ENCODE results near the gene FEM1B.

The FEM1B gene

DNA sequence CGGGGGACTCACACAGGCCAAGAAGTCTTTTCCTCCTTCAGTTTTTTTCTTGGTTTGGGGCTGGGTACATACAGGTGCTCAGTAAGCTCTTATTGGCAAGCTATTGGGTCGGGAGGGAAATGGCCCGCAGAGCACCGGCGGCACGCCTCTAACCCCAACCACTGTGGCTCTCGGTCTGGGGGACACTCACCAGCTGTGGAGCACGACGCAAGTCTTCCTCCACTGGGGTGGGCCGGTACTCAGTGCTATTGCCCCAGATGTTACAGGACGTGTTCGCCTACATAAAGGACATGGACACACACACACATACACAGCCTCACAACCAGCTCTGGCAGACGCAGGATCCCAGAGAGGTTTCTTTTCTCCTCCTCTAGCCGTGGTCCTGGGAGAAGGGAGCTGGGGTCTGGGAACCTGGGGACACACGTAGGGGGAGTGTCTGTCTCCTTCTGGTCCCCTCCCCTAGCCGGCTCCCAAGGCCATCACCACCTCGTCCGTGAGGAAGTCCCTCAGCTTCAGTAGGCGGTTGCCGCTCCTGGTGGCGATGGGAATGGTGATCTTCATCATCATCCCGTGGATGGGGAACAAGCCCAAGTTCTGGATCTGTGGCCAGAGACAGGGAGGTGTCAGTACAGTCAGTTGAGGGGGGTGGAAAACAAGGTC, 33.4 kb downstream of the FEM1B start:
- DNase-seq = no peak

DNA sequence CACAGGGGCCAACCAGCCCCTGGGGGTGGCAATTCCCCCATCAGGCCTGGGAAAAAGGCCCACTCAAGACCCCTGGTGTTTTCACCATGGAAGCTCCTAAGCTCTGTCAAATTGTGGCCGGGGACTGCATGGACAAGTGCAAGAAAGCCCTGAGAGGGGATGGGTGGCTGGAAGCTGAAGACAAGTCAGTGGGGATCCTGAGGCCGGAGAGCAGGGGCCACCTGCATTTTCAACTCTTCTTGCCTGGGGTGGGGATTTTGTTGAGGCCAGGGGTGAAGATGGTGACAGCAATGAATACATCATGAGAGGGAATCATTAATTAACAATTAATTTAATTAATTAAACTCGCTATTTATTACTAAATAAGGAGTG, 33.9 kb downstream of the FEM1B start:
- DNase-seq = no peak

DNA sequence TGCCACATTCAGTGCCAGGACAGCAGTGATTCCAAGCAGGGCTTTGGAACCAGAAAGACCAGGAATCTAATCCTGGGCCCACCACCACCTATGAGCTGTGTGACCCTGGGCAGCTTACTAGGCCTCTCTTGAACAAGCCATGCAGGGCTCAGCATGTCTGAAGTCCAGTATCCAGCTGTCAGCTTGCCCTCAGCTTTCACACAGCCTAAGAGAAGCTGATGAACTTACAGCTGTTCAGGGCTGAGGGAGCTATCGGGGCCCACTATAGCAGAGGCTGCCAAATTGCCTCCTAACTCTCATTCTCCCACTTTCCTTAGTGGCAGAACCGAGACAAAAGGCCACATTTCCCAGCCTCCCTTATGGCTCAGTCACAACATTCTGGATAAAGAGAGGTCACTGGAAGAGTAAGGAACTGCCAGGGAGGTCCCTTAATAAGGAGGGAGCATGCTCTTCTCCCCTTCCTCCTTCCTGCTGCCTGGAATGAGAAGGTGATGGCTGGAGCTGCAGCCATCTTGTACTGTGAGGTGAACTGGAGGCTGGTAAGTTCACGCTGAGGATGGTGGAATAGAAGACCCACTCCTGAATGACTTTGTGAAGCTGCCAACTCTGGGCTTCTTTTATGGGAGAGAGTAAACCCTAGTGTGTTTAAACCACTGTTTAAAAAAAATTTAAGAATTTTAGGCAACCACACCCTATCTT, 34.5 kb downstream of the FEM1B start:
- DNase-seq = no peak

DNA sequence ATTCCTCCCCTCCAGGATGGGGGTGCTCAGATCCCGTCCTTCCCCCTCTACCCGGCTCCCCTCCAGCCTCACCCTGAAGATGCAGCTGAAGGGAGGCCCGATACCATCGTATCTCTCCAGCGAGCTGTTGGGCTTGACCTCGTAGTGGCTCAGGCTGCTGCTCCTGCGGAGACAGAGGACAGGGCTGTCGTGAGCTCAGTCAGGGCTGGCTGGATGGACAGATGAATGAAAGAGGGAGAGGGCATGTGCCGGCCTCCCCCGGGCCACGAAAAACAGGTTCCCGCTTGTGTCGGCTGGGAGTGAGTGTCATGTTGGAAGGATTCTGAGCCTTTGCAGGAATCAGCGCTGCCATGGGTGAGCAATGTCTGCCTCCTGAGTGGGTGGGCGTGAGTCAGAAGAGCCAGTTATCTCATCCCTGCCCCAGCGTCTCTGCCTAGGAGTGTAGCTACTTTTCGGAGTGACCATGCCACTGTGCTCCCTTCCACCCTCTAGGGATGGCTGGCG, 35.2 kb downstream of the FEM1B start:
- no peak for DNase-seq

DNA sequence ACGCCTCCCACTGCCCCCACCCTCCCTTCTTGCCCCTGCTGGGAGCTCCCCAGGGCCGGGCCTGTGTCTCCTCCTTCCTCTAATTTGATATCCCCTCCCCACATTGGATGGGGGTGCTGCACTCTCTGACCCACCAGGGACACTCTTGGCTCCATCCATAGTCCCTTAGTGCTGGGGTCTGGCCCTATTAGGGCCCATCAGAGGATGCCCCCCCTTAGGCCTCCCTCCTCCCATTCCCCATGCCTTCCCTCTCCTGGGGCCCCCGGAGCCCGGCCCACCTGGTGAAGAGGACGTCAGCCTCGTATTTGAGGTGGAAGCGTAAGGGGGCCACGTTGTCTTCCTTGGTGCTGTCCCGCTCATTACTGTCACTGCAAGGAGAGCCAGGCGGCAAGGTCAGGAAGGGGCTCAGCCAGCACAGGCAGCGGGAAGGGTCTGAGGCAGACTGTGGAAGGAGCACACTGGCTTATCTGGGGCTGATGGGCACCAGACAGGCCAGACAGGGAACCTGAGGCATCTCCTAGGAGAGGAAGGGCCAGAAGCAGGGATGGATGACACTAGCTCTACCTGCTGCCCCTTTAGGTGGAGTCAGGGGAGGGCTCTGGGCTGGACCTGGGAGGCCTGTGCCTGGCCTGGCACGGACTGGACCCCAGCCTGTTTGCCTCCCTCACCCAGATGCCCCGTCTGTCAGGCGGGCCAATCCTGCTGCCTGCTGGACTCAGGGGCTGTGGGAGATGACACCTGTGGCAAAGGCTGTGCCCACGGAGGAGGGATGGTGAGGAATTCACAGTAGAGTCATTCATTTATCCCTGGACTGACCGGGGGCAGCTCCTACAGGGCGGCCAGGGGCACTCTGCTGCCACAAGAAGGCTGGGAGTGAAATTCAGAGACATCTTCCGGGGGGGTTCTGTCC, 36.2 kb downstream of the FEM1B start:
- no peak for DNase-seq

DNA sequence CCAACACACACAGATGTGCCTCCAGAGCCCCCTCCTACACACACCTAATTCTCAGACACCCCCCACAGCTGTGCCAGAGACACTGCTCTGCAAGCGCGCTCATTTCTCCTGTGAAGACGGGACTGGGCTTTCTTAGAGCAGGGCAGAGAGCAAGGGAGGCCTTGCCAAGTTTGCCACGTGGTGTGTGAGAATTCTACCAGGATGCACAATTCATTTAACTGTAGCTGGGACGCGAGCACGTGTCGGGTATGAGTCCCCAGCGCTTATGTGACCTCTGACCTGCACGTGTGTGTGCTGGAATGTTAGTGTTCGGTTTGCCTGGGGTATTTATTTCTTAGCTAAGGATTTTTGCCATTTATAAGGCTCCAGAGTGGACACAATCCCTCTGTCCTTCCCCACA, 37.0 kb downstream of the FEM1B start:
- no peak for DNase-seq

DNA sequence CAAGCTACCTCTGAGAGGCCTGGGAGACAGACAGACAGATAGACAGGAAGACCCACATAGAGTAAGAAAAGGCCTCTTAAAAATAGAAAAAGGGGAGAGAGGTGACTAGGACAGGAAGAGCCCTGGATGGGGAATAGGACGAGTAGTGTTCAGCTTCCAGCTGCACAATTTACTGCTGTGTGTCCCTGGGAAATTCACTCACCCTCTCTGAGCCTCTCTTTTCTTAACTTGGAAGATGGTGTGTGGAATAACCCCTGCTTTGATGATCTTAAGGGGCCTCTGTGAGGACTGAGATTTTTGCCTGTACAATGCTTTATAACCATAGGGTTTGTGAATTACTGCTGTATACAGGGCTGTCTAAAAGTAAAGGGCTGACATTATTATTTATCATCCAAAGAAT, 37.5 kb downstream of the FEM1B start:
- no peak for DNase-seq

DNA sequence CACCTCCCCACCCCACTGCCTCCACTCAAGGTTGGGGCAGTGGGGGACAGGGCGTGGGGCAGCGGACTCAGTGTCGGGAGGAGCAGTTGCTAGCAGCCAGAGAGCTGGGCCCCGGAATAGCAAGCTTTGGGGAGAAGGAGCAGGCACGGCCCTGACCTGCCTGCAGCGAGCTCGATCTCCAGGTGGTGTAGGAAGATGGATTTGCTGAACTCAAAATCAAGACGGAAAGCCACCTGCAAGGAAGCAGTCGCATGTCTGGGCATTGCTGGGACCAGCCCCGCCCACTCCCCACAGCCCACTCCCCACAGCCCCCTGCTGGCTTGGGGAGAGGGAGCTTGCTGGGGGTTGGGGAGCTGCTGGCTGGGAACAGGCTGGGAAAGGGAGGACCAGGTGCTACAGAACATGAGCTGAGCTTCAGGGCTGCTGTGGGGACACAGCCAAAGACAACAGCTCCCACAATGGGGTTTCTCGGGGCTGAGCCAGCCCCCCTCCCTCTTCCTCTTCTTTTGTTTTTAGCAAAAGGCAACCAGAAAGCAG, 38.0 kb downstream of the FEM1B start:
- no peak for DNase-seq

DNA sequence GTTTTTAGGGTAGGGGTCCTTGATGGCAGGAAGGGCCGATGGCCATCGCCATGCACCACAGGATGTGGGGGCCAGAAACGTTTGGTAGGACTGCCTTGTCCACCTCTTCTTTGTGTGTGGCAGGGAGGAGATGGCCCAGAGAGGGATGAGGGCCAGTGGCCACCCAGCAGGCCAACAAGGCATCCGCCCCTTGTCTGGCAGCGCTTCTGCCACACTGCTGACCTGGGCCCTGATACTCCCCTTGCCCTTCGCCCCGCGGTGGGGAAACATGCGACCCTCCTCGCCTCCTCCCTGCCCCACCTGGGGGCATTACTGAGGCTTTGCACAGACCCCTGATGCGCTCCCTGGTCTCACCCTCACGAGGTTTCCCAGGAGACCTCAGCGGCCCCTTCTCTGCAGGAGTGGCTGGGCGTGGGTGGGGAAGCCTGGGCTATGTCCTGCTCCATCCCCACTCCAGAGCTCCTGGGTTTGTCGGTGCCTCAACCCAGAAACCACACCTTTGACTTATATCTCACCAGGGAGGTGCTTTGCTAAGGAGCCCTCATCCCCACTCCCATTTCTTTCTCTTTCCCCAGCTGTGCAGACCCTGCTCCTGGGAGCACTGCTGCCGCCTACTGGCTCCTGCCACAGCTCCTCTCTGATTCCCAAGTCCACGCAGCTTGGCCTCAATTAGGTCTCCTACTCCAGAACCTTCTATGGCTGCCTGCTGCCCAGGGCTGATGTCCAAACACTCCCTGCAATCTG, 38.7 kb downstream of the FEM1B start:
- DNase-seq = no peak

DNA sequence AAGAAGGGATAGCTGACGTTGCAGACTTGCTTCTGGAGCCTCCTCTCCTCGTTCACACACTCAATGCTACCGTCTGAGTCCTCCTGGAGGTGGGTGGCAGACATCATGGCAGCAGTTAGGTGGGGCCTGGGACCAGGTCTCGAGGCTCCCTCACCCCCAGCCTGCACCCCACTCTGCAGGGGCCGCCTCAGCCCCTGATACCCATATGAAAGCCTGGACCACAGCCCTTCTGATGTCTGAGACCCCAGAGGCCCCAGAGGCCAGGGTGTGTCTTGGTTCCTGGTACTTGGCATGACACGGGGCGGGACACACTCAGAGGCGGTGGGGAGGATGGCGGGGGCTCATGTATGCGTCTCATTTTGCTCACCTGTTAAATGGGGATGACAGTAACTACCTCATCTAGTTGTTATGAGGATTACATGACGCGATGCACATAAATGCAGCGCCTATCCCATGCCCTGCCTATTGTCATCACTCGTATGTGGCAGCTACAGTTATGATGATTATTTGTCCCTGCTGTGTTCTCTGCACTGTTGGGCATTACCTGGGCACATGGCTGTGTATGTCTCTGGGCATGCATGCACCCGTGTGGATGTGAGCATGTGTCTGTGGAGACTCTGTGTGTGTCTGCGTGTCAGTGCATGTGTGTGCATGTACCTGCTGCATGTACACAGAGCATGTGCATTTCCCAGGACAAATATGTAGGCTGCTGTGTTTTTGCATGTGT, 39.9 kb downstream of the FEM1B start:
- DNase-seq = no peak

DNA sequence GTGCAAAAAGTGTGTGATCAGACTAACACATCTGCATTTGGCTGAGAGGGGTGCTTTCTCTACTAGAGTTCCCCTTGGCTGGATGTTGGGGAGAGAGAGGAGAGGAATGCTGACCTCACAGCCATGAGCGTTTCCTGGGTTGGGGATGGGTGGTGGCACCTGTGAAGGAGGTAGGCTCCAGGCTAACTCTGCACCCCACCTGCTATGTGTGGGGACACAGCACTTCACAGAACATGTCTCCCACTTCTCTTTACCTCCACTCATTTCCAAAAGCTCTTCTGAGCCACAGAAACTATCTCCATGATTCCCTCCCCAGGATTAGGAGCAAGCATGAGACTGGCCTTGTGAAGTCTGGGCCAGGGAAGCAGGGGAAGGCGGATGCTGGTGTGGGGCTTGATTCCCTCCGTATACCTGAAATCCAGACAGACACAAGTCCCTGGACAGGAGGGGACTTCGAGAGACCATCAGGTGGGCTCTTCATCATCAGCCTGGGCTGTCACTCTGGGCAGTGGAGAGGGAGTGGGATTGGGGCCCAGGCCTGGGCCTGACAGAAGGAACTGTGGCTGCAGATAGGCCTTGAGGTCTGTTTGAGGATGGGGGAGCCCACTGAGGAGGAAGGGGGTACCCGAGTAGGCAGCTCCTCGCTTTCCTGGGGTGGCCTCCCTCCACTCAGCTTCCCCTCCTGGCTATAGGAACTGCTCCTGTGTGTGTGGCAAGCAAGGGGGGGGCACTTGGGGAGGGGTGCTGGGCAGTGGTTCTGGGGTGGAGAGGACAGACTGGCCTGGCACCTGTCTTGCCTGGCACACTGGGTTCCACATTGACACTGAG, 40.7 kb downstream of the FEM1B start:
- no peak for DNase-seq

DNA sequence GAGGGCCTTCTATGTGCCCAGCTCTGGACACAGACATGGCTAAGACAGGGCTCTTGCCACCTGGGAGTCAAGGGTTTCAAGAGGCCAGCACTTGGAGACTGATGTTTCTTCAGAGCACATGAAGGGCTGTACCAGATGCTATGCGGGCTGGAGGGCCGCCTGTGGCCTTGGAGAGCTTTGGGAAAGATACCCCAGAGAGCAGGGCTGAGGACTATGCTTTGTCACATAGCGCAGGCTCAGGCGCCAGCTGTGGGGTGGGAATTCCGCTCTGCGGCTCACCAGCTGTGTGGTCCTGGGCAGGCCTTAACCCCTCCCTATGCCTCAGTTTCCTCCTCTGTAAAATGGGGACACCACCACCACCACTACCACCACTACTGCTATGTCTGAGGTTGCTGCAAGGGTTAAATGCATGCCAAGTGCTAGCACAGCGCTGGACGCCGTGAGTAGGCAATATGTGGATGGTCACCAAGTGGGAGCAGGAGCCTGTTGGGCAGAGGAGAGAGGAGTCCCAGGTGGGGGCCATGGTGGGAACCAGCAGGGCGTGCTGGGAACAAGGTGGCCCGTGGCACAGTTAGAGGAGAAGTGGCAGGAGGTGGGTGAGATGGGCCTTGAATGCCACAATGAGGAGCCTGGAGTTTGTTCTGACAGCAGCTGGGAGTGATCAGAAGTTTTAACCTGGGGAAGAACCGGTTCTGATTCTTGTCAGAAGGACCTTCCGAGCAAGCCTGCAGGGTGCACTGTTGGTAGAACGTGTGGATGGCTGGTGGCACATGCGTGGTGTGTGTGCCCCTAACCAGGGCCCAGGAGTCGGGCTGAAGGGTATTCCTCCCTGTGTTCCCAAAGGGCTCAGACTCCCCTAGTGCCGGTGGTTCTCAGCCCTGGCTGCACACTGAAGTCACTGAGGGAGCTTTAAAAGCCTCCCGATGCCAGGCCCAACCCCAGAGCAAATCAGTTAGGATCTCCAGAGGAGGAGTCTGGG, 41.7 kb downstream of the FEM1B start:
- no peak for DNase-seq

DNA sequence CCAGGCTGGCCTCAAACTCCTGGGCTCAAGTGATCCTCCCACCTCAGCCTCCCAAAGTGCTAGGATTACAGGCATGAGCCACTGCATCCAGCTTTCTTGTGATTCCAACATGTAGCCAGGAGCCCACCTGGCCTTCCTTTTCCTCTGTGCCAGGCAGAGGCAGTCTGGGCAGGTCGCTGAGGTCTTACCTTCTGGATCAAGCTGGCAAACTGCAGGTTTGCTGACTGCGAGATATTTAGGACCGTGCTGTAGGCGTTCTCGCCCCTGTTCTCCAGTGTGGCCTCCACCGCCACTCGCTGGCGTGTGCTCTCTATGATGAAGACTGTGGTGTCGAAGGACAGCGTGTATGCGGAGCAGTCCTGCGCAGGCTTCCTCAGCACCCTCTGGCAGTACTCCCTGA, 42.5 kb downstream of the FEM1B start:
- DNase-seq = no peak

DNA sequence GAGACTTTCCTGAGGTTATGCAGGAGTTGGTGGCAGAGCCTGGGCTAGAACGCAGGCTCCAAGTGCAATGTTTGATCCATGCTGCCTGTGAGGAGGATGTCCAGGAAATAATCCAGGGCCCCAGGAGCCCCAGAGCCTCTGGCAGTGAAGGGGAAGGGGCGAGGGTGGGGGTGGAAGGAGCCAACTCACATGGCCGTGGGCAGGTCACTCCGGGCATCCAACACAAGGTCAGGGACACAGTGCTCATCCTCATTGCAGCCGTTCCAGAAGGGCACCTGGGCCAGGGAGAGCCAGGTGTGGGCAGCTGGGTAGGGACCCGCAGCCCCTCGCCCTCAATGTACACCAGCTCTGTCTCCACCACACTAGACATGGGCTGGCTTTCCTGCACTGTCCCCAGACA, 43.7 kb downstream of the FEM1B start:
- no peak for DNase-seq

DNA sequence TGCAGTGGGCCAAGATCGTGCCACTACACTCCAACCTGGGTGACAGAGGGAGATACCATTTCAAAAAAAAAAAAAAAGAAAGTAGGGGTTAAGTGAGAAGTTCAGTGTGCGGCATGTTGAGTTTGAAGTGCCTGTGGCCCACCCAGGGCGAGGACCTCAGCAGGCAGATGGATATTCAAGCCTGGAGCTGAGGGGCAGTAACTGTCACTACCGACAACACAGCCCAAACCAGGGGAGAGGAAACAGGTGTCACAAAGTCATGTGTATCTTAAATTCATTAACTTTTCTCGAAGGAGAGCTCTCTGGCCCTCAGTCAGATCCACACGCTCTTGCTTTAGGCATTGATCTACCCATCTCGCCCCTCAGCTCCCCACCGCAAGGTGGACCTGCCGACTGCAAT, 45.3 kb downstream of the FEM1B start:
- no peak for DNase-seq

DNA sequence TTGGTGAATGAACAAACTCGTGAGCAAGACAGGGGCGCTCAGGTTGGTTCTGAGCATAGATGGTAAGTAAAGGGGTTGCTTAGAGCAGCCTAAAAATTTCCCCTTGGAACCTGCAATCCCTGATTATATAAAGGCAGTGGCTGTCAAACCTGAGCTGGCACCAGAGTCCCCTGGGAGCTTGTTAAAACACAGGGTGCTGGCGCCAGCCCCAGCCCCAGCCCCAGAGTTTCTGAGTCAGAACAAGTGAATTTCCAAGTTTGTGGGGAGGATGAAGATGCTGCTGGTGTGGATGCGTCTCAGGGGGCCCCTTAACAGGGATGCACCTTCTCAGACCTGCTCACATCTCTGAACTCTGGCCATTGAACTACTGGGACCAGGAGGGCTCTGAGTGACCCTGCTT, 48.2 kb downstream of the FEM1B start:
- no peak for DNase-seq

DNA sequence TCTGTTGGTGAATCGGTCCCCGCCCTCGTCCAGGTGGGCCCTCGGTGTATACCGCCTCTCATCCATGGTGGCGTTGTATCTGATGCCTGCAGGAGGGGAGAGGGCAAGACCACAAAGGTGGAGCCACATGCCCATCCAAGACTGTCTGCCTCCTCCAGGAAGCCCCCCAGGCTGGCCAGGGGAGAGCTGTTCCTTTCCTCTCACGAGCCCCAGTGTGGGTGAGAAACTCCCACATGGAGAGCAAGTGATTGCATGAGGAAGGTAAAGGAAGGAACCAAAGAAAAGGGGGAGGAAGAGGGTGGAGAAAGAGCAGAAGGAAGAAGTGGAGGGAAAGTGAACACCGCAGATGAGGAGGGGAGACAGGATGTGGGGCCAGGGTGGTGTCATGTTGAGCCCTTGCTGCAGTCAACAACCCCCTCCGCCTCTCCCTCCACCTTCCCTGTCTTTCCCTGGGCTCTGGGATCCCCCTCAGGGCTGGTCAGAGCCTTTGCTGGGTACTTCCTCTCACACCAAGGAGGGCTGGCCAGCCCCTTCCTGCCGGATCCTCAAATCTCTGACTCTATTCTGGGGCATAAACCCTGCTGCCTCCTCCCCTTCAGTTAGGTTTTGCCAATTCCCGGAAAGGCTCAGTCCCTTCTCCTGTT, 49.3 kb downstream of the FEM1B start:
- no peak for DNase-seq

DNA sequence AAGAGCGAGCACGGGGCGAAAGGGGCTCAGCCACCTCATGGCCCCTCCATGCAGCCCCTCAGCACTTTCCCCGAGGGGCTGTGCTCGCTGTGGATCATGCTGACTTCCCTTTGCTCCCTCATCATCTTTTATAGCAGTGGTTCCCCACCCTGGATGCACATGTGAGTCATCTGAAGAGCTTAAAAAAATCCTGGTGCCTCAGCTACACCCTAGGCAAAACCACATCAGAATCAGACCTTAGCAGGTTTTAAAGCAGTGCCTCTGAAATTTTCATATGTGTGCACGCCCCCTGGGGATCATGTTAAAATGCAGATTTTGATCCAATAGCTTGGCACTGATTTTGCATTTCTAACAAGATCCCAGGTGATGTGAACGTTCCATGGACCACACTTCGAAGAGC, 50.9 kb downstream of the FEM1B start:
- no peak for DNase-seq

DNA sequence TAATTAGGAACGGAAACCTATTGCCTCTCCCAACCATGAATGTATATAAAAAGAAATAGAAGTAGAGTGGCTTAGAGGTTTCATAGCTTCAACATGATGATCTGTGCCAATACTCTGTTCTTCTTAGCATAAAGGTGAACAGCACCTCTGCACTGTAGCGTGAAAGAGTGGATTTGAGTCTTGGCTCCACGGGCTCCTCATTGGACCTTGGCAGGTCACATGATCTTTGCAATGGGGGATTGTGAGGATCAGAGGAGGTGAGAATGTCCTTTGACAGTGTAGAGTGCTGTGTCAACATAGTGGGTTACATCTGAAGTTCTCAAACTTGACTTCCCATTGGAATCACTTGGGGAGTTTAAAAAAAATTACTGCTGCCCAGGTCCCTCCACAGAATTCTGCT, 51.4 kb downstream of the FEM1B start:
- no peak for DNase-seq

All from NCI-H187 treated with DMSO at 0.1 percent for 48 hours (cell line).